Motor neuron (in vitro differentiated cells): ENCODE results near the gene MRPL55. TPM values are rescaled to one million over a fixed set of nuclear protein-coding genes. Genes with fewer than 3 reads are reported as not detected.
"Not testable (repeated sequence)": the region's sequence is repeated elsewhere in the genome, so short reads cannot be mapped to it uniquely, and the experiment has no call there.

Source experiments
- ATAC-seq, 8 experiments: fragments of 200-7000 bp; cut with Tn5 transposase; replicated peaks in 6 of 8; 2 replicates each; pipeline ENCODE4 v1.8.0; 2021; ENCODE audit warnings: mild to moderate bottlenecking in 8 of 8, moderate library complexity in 8 of 8
- H3K27ac ChIP-seq, 2 donors: fragments of 250-450 bp; sonication (Bioruptor Pico); 2 replicates each; pipeline ENCODE4 v1.9.0; 2021; ENCODE audit warnings: antibody characterized with exemption in 2 of 2, mild to moderate bottlenecking in 2 of 2, moderate library complexity in 1 of 2
- H3K4me1 ChIP-seq, 2 donors: fragments of 250-450 bp; sonication (Bioruptor Pico); replicated peaks in 1 of 2; 2 replicates each; pipeline ENCODE4 v1.6.1; 2021; ENCODE audit warnings: antibody characterized with exemption in 2 of 2, mild to moderate bottlenecking in 2 of 2, moderate library complexity in 1 of 2
- H3K4me3 ChIP-seq, 5 donors: fragments of 250-450 bp; sonication (Bioruptor Pico); 2 replicates each; pipeline ENCODE4 v1.9.0; 2021; ENCODE audit warnings: antibody characterized with exemption in 5 of 5, mild to moderate bottlenecking in 5 of 5, moderate library complexity in 4 of 5
- WGBS, 10 experiments: fragments of 450-650 bp; shearing (Covaris generic); methylation state at CpG; one replicate each; pipeline ENCODE4 v1.0.0; 2022; 5-methylcytosine and 5-hydroxymethylcytosine counted together
- in situ Hi-C, 9 experiments: fragments of 400-800 bp; cut with MboI; loops; one replicate each; pipeline ENCODE4 v1.15.0; 2021; ENCODE audit warnings: low sequenced_read_pairs in 9 of 9, low pct_unique_long_range_greater_than_20kb in 2 of 9; ENCODE audit not compliant: unreplicated experiment in 9 of 9
- total RNA-seq, 8 experiments: library from RNA; unstranded; fragments of 300-600 nt; gene quantifications; 2 replicates each; pipeline versions ENCODE4 v1.2.3 to v1.2.4, GENCODE V29; 2022

The MRPL55 gene
- total RNA-seq, 8 experiments from 2014 or later, result 60.7 to 175 (median 87.2) TPM

- no peak overlapping the region for H3K27ac ChIP-seq
- WGBS, 10 experiments, result 32 to 92% (median 66%) methylated on average over 1 to 5 of the region's 5 CpGs
- H3K4me3 ChIP-seq, result no peak overlapping the region
- in situ Hi-C loops, result no loop called here
- H3K4me1 ChIP-seq, result no peaks in the 10 kb centered on the region
- no peak for ATAC-seq
Observed at GRCh38 chr1:228125185-228125584, 16.1 kb upstream of the MRPL55 start.

- in situ Hi-C loops, result no loop called here
- no peak overlapping the region for H3K27ac ChIP-seq
- H3K4me3 ChIP-seq, result no peak overlapping the region
- no peak for ATAC-seq
- no peaks in the 10 kb centered on the region for H3K4me1 ChIP-seq
- WGBS, 10 experiments, result 0 to 40% (median 29%) methylated on average over 2 of the region's 2 CpGs; no CpG with 5 or more reads in 2 of the 10 experiments
Observed at GRCh38 chr1:228123505-228123904, 14.4 kb upstream of the MRPL55 start.

- ATAC-seq, result no peak
- Histone ChIP-seq H3K4me3 (no peak overlapping the region), H3K4me1 (no peaks in the 10 kb centered on the region), H3K27ac (no peak overlapping the region)
- 0 to 50% (median 24%) methylated on average over 1 of the region's 1 CpG; no CpG with 5 or more reads in 4 of the 10 experiments for WGBS, 10 experiments
- in situ Hi-C loops, result no loop called here
Observed at GRCh38 chr1:228122921-228123441, 13.9 kb upstream of the MRPL55 start.

GRCh38 chr1:228120857-228121489 lies 11.9 kb upstream of the MRPL55 start:
- H3K4me1 ChIP-seq, result no peaks in the 10 kb centered on the region
- H3K4me3 ChIP-seq, result no peak overlapping the region
- no peak overlapping the region for H3K27ac ChIP-seq
- 23 to 84% (median 61%) methylated on average over 2 to 5 of the region's 5 CpGs for WGBS, 10 experiments
- in situ Hi-C loops, result no loop called here
- ATAC-seq, result peak in 3 of 8 experiments; percentile 68 to 92 (median 91)

- in situ Hi-C loops, result no loop called here
- no peak overlapping the region for H3K4me3 ChIP-seq
- WGBS, 10 experiments, result 44 to 100% (median 73%) methylated on average over 1 of the region's 1 CpG; no CpG with 5 or more reads in 5 of the 10 experiments
- peak in 2 of 8 experiments; percentile 25 to 33 for ATAC-seq
- no peak overlapping the region for H3K27ac ChIP-seq
- H3K4me1 ChIP-seq, result no peaks in the 10 kb centered on the region
Observed at GRCh38 chr1:228120351-228120750, 11.3 kb upstream of the MRPL55 start.

GRCh38 chr1:228118040-228118439 lies 8.9 kb upstream of the MRPL55 start:
- 32 to 74% (median 56%) methylated on average over 2 of the region's 2 CpGs for WGBS, 10 experiments
- H3K27ac ChIP-seq, result no peak overlapping the region
- ATAC-seq, result no peak
- in situ Hi-C loops, result no loop called here
- no peaks in the 10 kb centered on the region for H3K4me1 ChIP-seq
- no peak overlapping the region for H3K4me3 ChIP-seq

- ATAC-seq, result no peak
- WGBS, 10 experiments, result 86 to 100% (median 97%) methylated on average over 1 to 4 of the region's 4 CpGs; no CpG with 5 or more reads in 1 of the 10 experiments
- in situ Hi-C loops, result no loop called here
- Histone ChIP-seq H3K27ac (no peak overlapping the region), H3K4me1 (no peaks in the 10 kb centered on the region), H3K4me3 (no peak overlapping the region)
Observed at GRCh38 chr1:228117335-228117734, 8.2 kb upstream of the MRPL55 start.

GRCh38 chr1:228114827-228115226 lies 5.7 kb upstream of the MRPL55 start:
- no peak overlapping the region for H3K4me3 ChIP-seq
- in situ Hi-C loops, result no loop called here
- peaks cover 7% of the 10 kb centered on the region in 2 donors for H3K4me1 ChIP-seq
- no peak overlapping the region for H3K27ac ChIP-seq
- WGBS, 10 experiments, result 48 to 100% (median 65%) methylated on average over 1 to 3 of the region's 3 CpGs
- ATAC-seq, result no peak

GRCh38 chr1:228112617-228113016 lies 3.5 kb upstream of the MRPL55 start:
- in situ Hi-C loops, result no loop called here
- Histone ChIP-seq H3K4me1 (peaks cover 12 to 13% of the 10 kb centered on the region in 2 donors), H3K27ac (no peak overlapping the region), H3K4me3 (no peak overlapping the region)
- no peak for ATAC-seq
- 14 to 86% (median 60%) methylated on average over 1 of the region's 1 CpG; no CpG with 5 or more reads in 2 of the 10 experiments for WGBS, 10 experiments

GRCh38 chr1:228112167-228112566 lies 3.1 kb upstream of the MRPL55 start:
- H3K27ac ChIP-seq, result no peak overlapping the region
- no peak for ATAC-seq
- WGBS, 10 experiments, result 75 to 100% (median 88%) methylated on average over 3 to 7 of the region's 7 CpGs
- H3K4me1 ChIP-seq, result peaks cover 12 to 13% of the 10 kb centered on the region in 2 donors
- in situ Hi-C loops, result no loop called here
- no peak overlapping the region for H3K4me3 ChIP-seq

- ATAC-seq, H3K4me3 ChIP-seq, in situ Hi-C loops, H3K27ac ChIP-seq: not testable (repeated sequence)
- WGBS, 10 experiments, result 50 to 100% (median 94%) methylated on average over 1 to 6 of the region's 6 CpGs
- H3K4me1 ChIP-seq, result peaks cover 12 to 13% of the 10 kb centered on the region in 2 donors
Observed at GRCh38 chr1:228111315-228111714, 2.2 kb upstream of the MRPL55 start.

GRCh38 chr1:228110556-228110955 lies 1.5 kb upstream of the MRPL55 start:
- Histone ChIP-seq H3K4me3 (peak overlapping the region; percentile 72 to 99 (median 94)), H3K27ac (peak overlapping the region in 1 of 2 donors; percentile 80)

GRCh38 chr1:228109962-228110488 lies 926 bp upstream of the MRPL55 start:
- Histone ChIP-seq H3K4me3 (peak overlapping the region; percentile 72 to 99 (median 94)), H3K27ac (peak overlapping the region; percentile 69 to 80), H3K4me1 (peaks cover 12 to 13% of the 10 kb centered on the region in 2 donors)
- in situ Hi-C loops, result no loop called here
- WGBS, 10 experiments, result 27 to 100% (median 58%) methylated on average over 1 to 6 of the region's 15 CpGs; no CpG with 5 or more reads in 3 of the 10 experiments
- ATAC-seq, result peak in 6 of 8 experiments; percentile 3 to 26 (median 14)

More at GRCh38 chr1:228110556-228110955, 1.5 kb upstream of the MRPL55 start:
- WGBS, 10 experiments, result 64 to 100% (median 88%) methylated on average over 2 to 7 of the region's 7 CpGs
- in situ Hi-C loops, result no loop called here
- ATAC-seq, result no peak
- H3K4me1 ChIP-seq, result peaks cover 12 to 13% of the 10 kb centered on the region in 2 donors
